PC-9 (cell line): ENCODE measurements around the gene PPP1R3E. TPM values are rescaled to one million over a fixed set of nuclear protein-coding genes. Genes with fewer than 3 reads are reported as not detected.
A peak's percentile ranks its signal among the peaks of the same experiment; 100 is the strongest.

Experiments
- BruUV-seq: library from RNA; stranded (reverse); fragments of 400-500 nt; replicated peaks from 2 replicates; lab custom pipeline; 2021; lab: Mats Ljungman, UMichigan
- CTCF ChIA-PET: fragments of 300-600 bp; sonication (Branson Sonifier 250); formaldehyde crosslinking; loops from one replicate; lab custom pipeline; 2022; ENCODE audit warnings: antibody characterized with exemption; lab: Charles Lee
- POLR2A ChIA-PET: fragments of 300-600 bp; sonication (Branson Sonifier 250); formaldehyde crosslinking; loops from one replicate; lab custom pipeline; 2022; ENCODE audit warnings: antibody characterized with exemption; ENCODE audit not compliant: unreplicated experiment; lab: Charles Lee
- DNase-seq, 2 experiments: peaks; one replicate each; pipeline versions ENCODE4 v3.0.0 to v3.0.0-alpha.2; 2015 to 2022; ENCODE audit warnings: mixed read lengths in 1 of 2
- H2AFZ ChIP-seq: fragments of 200-600 bp; sonication (generic); 2 replicates; pipeline ENCODE4 v1.8.1; 2017; ENCODE audit warnings: antibody characterized with exemption
- H3F3A ChIP-seq: fragments of 200-600 bp; sonication (generic); 2 replicates; pipeline ENCODE4 v1.8.1; 2017; ENCODE audit warnings: antibody characterized with exemption, mild to moderate bottlenecking, low read depth; ENCODE audit not compliant: insufficient read depth
- H3K27ac ChIP-seq: fragments of 200-600 bp; sonication (generic); 2 replicates; pipeline ENCODE4 v1.6.1; 2016; ENCODE audit warnings: mixed run types
- H3K27me3 ChIP-seq: fragments of 200-600 bp; sonication (generic); 2 replicates; pipeline ENCODE4 v1.6.1; 2016; ENCODE audit warnings: low read depth, mixed run types; ENCODE audit not compliant: insufficient read depth
- H3K36me3 ChIP-seq: fragments of 200-600 bp; sonication (generic); 2 replicates; pipeline ENCODE4 v1.6.1; 2016; ENCODE audit warnings: low read depth, mixed run types
- H3K4me1 ChIP-seq: fragments of 200-600 bp; sonication (generic); replicated peaks from 2 replicates; pipeline ENCODE4 v1.6.1; 2016; ENCODE audit warnings: mixed run types; ENCODE audit not compliant: insufficient read depth
- H3K4me2 ChIP-seq: fragments of 200-600 bp; sonication (generic); 2 replicates; pipeline ENCODE4 v1.6.1; 2017; ENCODE audit warnings: mixed run types
- H3K4me3 ChIP-seq: fragments of 200-600 bp; sonication (generic); 2 replicates; pipeline ENCODE4 v1.6.1; 2016; ENCODE audit warnings: mixed run types
- H3K79me2 ChIP-seq: fragments of 200-600 bp; sonication (generic); 2 replicates; pipeline ENCODE4 v1.6.1; 2017; ENCODE audit warnings: low read depth, mixed run types
- H3K9me2 ChIP-seq: fragments of 200-600 bp; sonication (generic); 2 replicates; pipeline ENCODE4 v1.8.1; 2017; ENCODE audit warnings: mild to moderate bottlenecking; ENCODE audit not compliant: insufficient read depth
- H3K9me3 ChIP-seq: fragments of 200-600 bp; sonication (generic); 2 replicates; pipeline ENCODE4 v1.8.1; 2016; ENCODE audit warnings: low read depth; ENCODE audit not compliant: insufficient read depth
- H4K20me1 ChIP-seq: fragments of 200-600 bp; sonication (generic); 2 replicates; pipeline ENCODE4 v1.8.1; 2017; ENCODE audit not compliant: insufficient read depth
- CTCF ChIP-seq: fragments of 200-600 bp; sonication (generic); conservative IDR thresholded peaks from 2 replicates; pipeline ENCODE4 v1.6.1; 2017; ENCODE audit warnings: mixed run types, antibody characterized with exemption, mild to moderate bottlenecking, moderate library complexity
- EZH2 ChIP-seq: fragments of 200-600 bp; sonication (generic); IDR thresholded peaks from 2 replicates; pipeline ENCODE4 v1.8.0; 2017; ENCODE audit warnings: antibody characterized with exemption, low read depth
- intact Hi-C: fragments of 100-400 bp; cut with micrococcal nuclease; formaldehyde crosslinking; loops from one replicate; pipeline ENCODE4 v1.10.0; 2022; ENCODE audit not compliant: unreplicated experiment
- total RNA-seq: library from RNA; stranded (reverse); gene quantifications from 2 replicates; pipeline ENCODE4 v1.2.3, GENCODE V29; 2021

PPP1R3E gene
- total RNA-seq, 1 experiment from 2014 or later: 9.5 TPM

DNA sequence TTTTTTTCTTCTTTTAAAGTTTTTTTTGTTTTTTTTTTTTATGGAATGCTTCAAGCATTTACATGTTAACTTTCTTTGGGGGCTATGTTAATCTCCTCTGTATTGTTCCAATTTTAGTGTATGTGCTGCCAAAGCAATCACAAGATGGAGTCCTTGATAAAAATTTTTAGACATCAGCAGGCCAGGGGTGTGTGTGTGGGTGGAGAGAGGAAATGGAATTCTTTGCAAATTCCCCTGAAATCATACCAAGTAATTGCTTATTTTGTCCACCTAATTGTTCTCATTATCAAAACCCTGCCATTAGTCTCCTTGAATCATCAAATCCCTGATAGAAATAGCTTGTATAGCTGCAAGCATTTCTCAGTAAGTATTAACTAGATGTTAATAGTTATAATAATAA, 43.2 kb downstream of the PPP1R3E start:
- no TSS peak for BruUV-seq
- POLR2A ChIA-PET: no interaction called here
- intact Hi-C loops: no loop called here
- no peaks in the 10 kb centered on the region for H3K4me1 ChIP-seq
- H3K9me3 ChIP-seq: no peaks in the 10 kb centered on the region
- CTCF ChIA-PET: interaction anchor here (0.6 kb wide), 1 partner anchor 745 kb away, joined by 6 read pairs; no protein-coding TSS in a partner anchor
- H3K27me3 ChIP-seq: no peaks in the 10 kb centered on the region
- H3K4me3 ChIP-seq: no peak overlapping the region
- no peak overlapping the region for H3K27ac ChIP-seq
- no peak for DNase-seq
- H3K36me3 ChIP-seq: no peaks in the 10 kb centered on the region
- no peak overlapping the region for H3K4me2 ChIP-seq
- H4K20me1 ChIP-seq: no peaks in the 10 kb centered on the region
- H3F3A ChIP-seq: no peaks in the 10 kb centered on the region
- no peaks in the 10 kb centered on the region for H3K79me2 ChIP-seq
- H3K9me2 ChIP-seq: no peaks in the 10 kb centered on the region
- TF ChIP-seq CTCF: no peak
- no peak for TF ChIP-seq EZH2
- H2AFZ ChIP-seq: no peak overlapping the region

DNA sequence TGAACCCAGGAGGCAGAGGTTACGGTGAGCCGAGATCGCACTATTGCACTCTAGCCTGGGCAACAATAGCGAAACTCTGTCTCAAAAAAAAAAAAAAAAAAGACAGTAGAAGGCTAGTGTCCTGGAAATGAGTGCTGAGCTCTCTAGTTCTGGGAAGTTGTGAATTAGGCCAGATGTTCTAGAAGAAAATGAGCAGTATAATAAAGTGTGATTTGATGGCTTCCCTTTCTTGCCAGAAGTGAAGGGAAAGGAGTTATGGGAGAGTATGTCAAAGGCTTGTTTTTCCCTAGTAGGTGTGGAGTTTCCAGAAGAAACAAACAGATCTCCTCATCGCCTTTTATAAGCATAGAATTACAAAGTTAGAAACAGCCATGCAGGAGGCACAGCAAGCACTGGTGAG, 44.4 kb downstream of the PPP1R3E start:
- Histone ChIP-seq H3K27ac (no peak overlapping the region), H3K79me2 (no peaks in the 10 kb centered on the region), H3K27me3 (no peaks in the 10 kb centered on the region), H3K36me3 (no peaks in the 10 kb centered on the region), H3K9me2 (no peaks in the 10 kb centered on the region), H3K9me3 (no peaks in the 10 kb centered on the region), H3K4me3 (no peak overlapping the region), H4K20me1 (no peaks in the 10 kb centered on the region), H2AFZ (no peak overlapping the region), H3K4me1 (peaks cover 6% of the 10 kb centered on the region), H3F3A (peaks cover 3% of the 10 kb centered on the region; the same call in 1 of the 2 replicates), H3K4me2 (no peak overlapping the region)
- no TSS peak for BruUV-seq
- ChIA-PET POLR2A (interaction anchor here (0.7 kb wide), 1 partner anchor 12 kb away, joined by 11 read pairs; no protein-coding TSS in a partner anchor), CTCF (interaction anchor here (0.6 kb wide), 1 partner anchor 213 kb away, joined by 3 read pairs; no protein-coding TSS in a partner anchor)
- TF ChIP-seq CTCF (no peak), EZH2 (no peak)
- intact Hi-C loops: no loop called here
- no peak for DNase-seq

DNA sequence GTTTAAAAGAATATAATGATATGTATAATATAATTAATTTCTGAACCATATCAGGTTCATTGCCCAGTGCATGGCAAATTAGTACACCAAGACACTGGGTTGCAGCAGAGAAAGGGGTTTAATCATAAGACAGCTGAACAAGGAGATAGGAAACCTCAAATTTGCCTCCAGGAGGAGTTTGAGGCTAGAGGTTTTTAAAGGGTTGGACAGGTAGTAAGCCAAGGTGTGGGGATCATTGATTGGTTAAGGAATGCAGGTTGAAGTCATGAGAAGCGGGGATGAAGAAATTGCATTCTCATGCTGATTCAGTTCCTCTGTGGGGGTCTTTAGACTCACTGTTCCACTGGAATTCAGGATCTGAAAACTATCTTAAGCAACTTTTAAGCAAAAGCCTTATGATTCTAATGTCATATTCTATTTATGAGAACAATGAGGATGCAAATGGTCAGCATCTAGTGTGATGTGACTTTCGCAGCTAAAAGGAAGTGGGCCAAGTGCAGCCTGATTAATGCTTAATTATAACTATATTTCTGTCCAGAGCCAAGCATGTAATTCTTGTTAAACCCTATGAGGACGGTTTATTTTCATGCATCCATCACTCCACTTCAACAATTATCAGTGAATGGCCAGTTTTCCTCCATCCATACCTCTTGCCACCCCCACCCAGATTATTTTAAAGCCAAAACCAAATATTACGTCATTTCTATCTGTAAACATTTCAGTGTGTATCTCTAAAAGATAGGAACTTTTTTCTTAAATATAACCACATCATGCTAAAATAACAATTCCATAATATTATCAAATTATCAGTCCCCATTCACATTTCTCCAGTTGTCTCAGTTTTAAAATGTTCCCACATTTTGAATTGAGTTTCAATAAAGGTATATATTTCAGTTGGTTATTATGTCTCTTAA, 50.0 kb downstream of the PPP1R3E start:
- peaks cover 18% of the 10 kb centered on the region; the same call in 1 of the 2 replicates for H3F3A ChIP-seq
- no TSS peak for BruUV-seq
- peak overlapping the region; percentile 32 for H3K4me2 ChIP-seq
- H3K79me2 ChIP-seq: no peaks in the 10 kb centered on the region
- POLR2A ChIA-PET: no interaction called here
- CTCF ChIA-PET: interaction anchor here (0.6 kb wide), 1 partner anchor 184 kb away, joined by 3 read pairs; no protein-coding TSS in a partner anchor
- H3K27ac ChIP-seq: peak overlapping the region; percentile 92
- no peaks in the 10 kb centered on the region for H4K20me1 ChIP-seq
- no peaks in the 10 kb centered on the region for H3K9me3 ChIP-seq
- no peak overlapping the region for H3K4me3 ChIP-seq
- H3K9me2 ChIP-seq: no peaks in the 10 kb centered on the region
- TF ChIP-seq EZH2 (no peak), CTCF (no peak)
- DNase-seq: peak in 1 of 2 experiments; percentile 38
- peaks cover 34% of the 10 kb centered on the region for H3K4me1 ChIP-seq
- intact Hi-C loops: no loop called here
- H2AFZ ChIP-seq: no peak overlapping the region
- H3K36me3 ChIP-seq: no peaks in the 10 kb centered on the region
- no peaks in the 10 kb centered on the region for H3K27me3 ChIP-seq
